ENCODE results near the gene USP13.

DNA sequence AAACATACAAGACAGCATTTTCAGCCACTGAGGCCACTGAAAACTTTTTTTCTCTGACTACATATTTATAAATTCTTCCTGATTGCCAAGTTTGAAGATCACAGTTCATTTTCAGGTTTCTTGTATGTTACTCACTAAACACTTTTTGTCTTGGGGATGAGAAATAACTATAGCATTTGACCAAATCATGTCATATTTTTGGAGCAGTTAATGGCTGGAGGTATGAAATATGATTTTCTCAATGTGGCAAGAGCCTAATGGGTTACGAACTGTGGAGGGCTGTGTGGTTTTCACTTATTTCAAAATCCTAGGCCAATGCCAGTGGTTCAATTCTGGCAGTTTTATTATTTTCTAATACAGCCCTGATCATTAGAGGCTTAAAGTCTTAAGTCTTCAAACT lies 64.4 kb downstream of the USP13 start:
- TF ChIP-seq EZH2phosphoT487 (IDR thresholded peaks at IDR 0.05; ENCODE audit: borderline replicate concordance) (no peak), RAD21 (IDR thresholded peaks at IDR 0.05; ENCODE audit: low read depth) (no peak), POLR2A (IDR thresholded peaks at IDR 0.05; ENCODE audit: borderline replicate concordance, extremely low read depth, insufficient read depth, insufficient read length) (no peak), TCF7L2 (IDR thresholded peaks at IDR 0.05; ENCODE audit: borderline replicate concordance, extremely low read depth, insufficient read depth, insufficient read length) (no peak), EZH2 (IDR thresholded peaks at IDR 0.05) (no peak), YY1 (IDR thresholded peaks at IDR 0.05; ENCODE audit: extremely low read depth, insufficient replicate concordance, low read depth, low read length) (no peak), ZNF274 (IDR thresholded peaks at IDR 0.05; ENCODE audit: low read depth, low read length) (no peak), SP1 (IDR thresholded peaks at IDR 0.05; ENCODE audit: low read depth) (no peak), CEBPB (IDR thresholded peaks at IDR 0.05; ENCODE audit: low read depth) (no peak)
- TF ChIP-seq, protein P1, sequence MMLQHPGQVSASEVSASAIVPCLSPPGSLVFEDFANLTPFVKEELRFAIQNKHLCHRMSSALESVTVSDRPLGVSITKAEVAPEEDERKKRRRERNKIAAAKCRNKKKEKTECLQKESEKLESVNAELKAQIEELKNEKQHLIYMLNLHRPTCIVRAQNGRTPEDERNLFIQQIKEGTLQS (IDR thresholded peaks at IDR 0.05) = no peak
- TF ChIP-seq, protein P2, sequence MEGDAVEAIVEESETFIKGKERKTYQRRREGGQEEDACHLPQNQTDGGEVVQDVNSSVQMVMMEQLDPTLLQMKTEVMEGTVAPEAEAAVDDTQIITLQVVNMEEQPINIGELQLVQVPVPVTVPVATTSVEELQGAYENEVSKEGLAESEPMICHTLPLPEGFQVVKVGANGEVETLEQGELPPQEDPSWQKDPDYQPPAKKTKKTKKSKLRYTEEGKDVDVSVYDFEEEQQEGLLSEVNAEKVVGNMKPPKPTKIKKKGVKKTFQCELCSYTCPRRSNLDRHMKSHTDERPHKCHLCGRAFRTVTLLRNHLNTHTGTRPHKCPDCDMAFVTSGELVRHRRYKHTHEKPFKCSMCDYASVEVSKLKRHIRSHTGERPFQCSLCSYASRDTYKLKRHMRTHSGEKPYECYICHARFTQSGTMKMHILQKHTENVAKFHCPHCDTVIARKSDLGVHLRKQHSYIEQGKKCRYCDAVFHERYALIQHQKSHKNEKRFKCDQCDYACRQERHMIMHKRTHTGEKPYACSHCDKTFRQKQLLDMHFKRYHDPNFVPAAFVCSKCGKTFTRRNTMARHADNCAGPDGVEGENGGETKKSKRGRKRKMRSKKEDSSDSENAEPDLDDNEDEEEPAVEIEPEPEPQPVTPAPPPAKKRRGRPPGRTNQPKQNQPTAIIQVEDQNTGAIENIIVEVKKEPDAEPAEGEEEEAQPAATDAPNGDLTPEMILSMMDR (IDR thresholded peaks at IDR 0.05 in 2 of 3, conservative IDR thresholded peaks at IDR 0.05 in 1 of 3; ENCODE audit: borderline replicate concordance in 1 of 3, insufficient read depth in 1 of 3, low read depth in 2 of 3, low read length in 2 of 3) = no peak
- TF ChIP-seq, protein P3, sequence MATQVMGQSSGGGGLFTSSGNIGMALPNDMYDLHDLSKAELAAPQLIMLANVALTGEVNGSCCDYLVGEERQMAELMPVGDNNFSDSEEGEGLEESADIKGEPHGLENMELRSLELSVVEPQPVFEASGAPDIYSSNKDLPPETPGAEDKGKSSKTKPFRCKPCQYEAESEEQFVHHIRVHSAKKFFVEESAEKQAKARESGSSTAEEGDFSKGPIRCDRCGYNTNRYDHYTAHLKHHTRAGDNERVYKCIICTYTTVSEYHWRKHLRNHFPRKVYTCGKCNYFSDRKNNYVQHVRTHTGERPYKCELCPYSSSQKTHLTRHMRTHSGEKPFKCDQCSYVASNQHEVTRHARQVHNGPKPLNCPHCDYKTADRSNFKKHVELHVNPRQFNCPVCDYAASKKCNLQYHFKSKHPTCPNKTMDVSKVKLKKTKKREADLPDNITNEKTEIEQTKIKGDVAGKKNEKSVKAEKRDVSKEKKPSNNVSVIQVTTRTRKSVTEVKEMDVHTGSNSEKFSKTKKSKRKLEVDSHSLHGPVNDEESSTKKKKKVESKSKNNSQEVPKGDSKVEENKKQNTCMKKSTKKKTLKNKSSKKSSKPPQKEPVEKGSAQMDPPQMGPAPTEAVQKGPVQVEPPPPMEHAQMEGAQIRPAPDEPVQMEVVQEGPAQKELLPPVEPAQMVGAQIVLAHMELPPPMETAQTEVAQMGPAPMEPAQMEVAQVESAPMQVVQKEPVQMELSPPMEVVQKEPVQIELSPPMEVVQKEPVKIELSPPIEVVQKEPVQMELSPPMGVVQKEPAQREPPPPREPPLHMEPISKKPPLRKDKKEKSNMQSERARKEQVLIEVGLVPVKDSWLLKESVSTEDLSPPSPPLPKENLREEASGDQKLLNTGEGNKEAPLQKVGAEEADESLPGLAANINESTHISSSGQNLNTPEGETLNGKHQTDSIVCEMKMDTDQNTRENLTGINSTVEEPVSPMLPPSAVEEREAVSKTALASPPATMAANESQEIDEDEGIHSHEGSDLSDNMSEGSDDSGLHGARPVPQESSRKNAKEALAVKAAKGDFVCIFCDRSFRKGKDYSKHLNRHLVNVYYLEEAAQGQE (IDR thresholded peaks at IDR 0.05; ENCODE audit: low read depth) = no peak
- TF ChIP-seq, protein P4, sequence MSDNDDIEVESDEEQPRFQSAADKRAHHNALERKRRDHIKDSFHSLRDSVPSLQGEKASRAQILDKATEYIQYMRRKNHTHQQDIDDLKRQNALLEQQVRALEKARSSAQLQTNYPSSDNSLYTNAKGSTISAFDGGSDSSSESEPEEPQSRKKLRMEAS (IDR thresholded peaks at IDR 0.05) = no peak

Measured in HCT116 (cell line).